SK-N-SH (cell line): ENCODE data around the gene TSPAN13. TPM values are rescaled to one million over a fixed set of nuclear protein-coding genes. Genes with fewer than 3 reads are reported as not detected.

Source experiments
- CTCF ChIA-PET: fragments of 300-600, 350-600 bp; formaldehyde crosslinking; extraction: SDS; loops from one replicate; lab custom pipeline; 2021; lab: Yijun Ruan, JAX
- POLR2A ChIA-PET: fragments of 350-600 bp; sonication (Branson Sonifier 250); formaldehyde crosslinking; extraction: SDS; loops from one replicate; lab custom pipeline; 2020; ENCODE audit warnings: antibody characterized with exemption, inconsistent platforms; lab: Yijun Ruan, JAX
- DNase-seq: peaks from one replicate; pipeline ENCODE4 v3.0.0; 2012
- H2AFZ ChIP-seq: fragments of 200-600 bp; sonication (generic); 2 replicates; pipeline ENCODE4 v1.8.1; 2016; ENCODE audit warnings: antibody characterized with exemption, mild to moderate bottlenecking, low read depth
- H3F3A ChIP-seq: fragments of 200-600 bp; sonication (generic); replicated peaks from 2 replicates; pipeline ENCODE3; 2016; ENCODE audit warnings: antibody characterized with exemption, mild to moderate bottlenecking; ENCODE audit not compliant: insufficient read depth
- H3K27ac ChIP-seq, 2 experiments: fragments of 200-500 bp in 1 of 2; fragments of 200-600 bp in 1 of 2; sonication (Bioruptor generic) in 1 of 2; sonication (generic), shearing (Covaris generic) in 1 of 2; 2 replicates each; pipeline versions ENCODE4 v1.5.1 to v1.6.1; 2014 to 2016; ENCODE audit warnings: low read depth in 2 of 2, inconsistent platforms in 1 of 2, low read length in 1 of 2, mild to moderate bottlenecking in 1 of 2, mixed read lengths in 1 of 2
- H3K27me3 ChIP-seq: fragments of 200-600 bp; sonication (generic), shearing (Covaris generic); 2 replicates; pipeline ENCODE4 v1.6.1; 2016; ENCODE audit warnings: mixed run types; ENCODE audit not compliant: insufficient read depth
- H3K36me3 ChIP-seq, 2 experiments: fragments of 200-500 bp in 1 of 2; fragments of 200-600 bp in 1 of 2; sonication (Bioruptor generic) in 1 of 2; sonication (generic) in 1 of 2; replicated peaks in 1 of 2; 2 replicates each; pipeline versions ENCODE3 to v1.5.1; 2014 to 2016; ENCODE audit warnings: low read length in 1 of 2, mild to moderate bottlenecking in 1 of 2; ENCODE audit not compliant: insufficient read depth in 2 of 2, control insufficient read depth in 1 of 2
- H3K4me1 ChIP-seq, 2 experiments: fragments of 200-500 bp in 1 of 2; fragments of 200-600 bp in 1 of 2; sonication (Bioruptor generic) in 1 of 2; sonication (generic), shearing (Covaris generic) in 1 of 2; 2 replicates each; pipeline versions ENCODE4 v1.5.1 to v1.6.1; 2014 to 2016; ENCODE audit warnings: low read depth in 1 of 2, low read length in 1 of 2, mixed run types in 1 of 2; ENCODE audit not compliant: insufficient read depth in 2 of 2, control insufficient read depth in 1 of 2
- H3K4me2 ChIP-seq: fragments of 200-600 bp; sonication (generic), shearing (Covaris generic); 2 replicates; pipeline ENCODE4 v1.6.1; 2017; ENCODE audit warnings: mixed run types
- H3K4me3 ChIP-seq, 2 experiments: fragments of 200-500 bp in 1 of 2; fragments of 200-600 bp in 1 of 2; sonication (Bioruptor generic) in 1 of 2; sonication (generic), shearing (Covaris generic) in 1 of 2; 2 replicates each; pipeline versions ENCODE4 v1.5.1 to v1.8.1; 2014 to 2016; ENCODE audit warnings: low read depth in 2 of 2, inconsistent platforms in 1 of 2, low read length in 1 of 2, mild to moderate bottlenecking in 1 of 2, mixed read lengths in 1 of 2, moderate library complexity in 1 of 2
- H3K79me2 ChIP-seq: fragments of 200-600 bp; sonication (generic); 2 replicates; pipeline ENCODE4 v1.8.1; 2017; ENCODE audit warnings: mild to moderate bottlenecking; ENCODE audit not compliant: insufficient read depth
- H3K9ac ChIP-seq: fragments of 200-600 bp; sonication (generic); 2 replicates; pipeline ENCODE4 v1.6.1; 2017; ENCODE audit warnings: mixed run types
- H3K9me2 ChIP-seq: fragments of 200-600 bp; sonication (generic); 2 replicates; pipeline ENCODE4 v1.6.1; 2017; ENCODE audit warnings: mixed run types
- H3K9me3 ChIP-seq: fragments of 200-600 bp; sonication (generic); 2 replicates; pipeline ENCODE4 v1.6.1; 2017; ENCODE audit warnings: mixed run types, mild to moderate bottlenecking, moderate library complexity
- H4K20me1 ChIP-seq: fragments of 200-600 bp; sonication (generic); 2 replicates; pipeline ENCODE4 v1.6.1; 2017; ENCODE audit warnings: mild to moderate bottlenecking, mixed run types; ENCODE audit not compliant: insufficient read depth
- FOXJ3 ChIP-seq: sonication (generic); formaldehyde crosslinking; IDR thresholded peaks from 2 replicates; pipeline ENCODE4 v1.5.1; 2020; ENCODE audit warnings: mild to moderate bottlenecking, missing genetic modification reagents
- GATA2 ChIP-seq: sonication (generic); formaldehyde crosslinking; IDR thresholded peaks from 2 replicates; pipeline ENCODE4 v1.5.0; 2020; ENCODE audit warnings: mild to moderate bottlenecking, missing genetic modification reagents
- IRF3 ChIP-seq: fragments of 150-350 bp; IDR thresholded peaks from 2 replicates; pipeline ENCODE4 v1.6.1; 2016; ENCODE audit warnings: mild to moderate bottlenecking, low read depth, low read length
- JUND ChIP-seq: IDR thresholded peaks from 2 replicates; pipeline ENCODE4 v1.4.0; 2012
- MXI1 ChIP-seq: IDR thresholded peaks from 2 replicates; pipeline ENCODE4 v1.6.1; 2012; ENCODE audit warnings: mild to moderate bottlenecking, low read depth, low read length, improper control_type of control experiment
- NFIC ChIP-seq: IDR thresholded peaks from 2 replicates; pipeline ENCODE4 v1.4.0; 2012; ENCODE audit warnings: borderline replicate concordance
- NRF1 ChIP-seq: IDR thresholded peaks from 2 replicates; pipeline ENCODE4 v1.6.1; 2012; ENCODE audit warnings: low read depth, mild to moderate bottlenecking, low read length
- RCOR1 ChIP-seq: fragments of 150-350 bp; IDR thresholded peaks from 2 replicates; pipeline ENCODE4 v1.6.1; 2017; ENCODE audit warnings: antibody characterized with exemption, low read length
- RFX5 ChIP-seq: IDR thresholded peaks from 2 replicates; pipeline ENCODE4 v1.6.1; 2012; ENCODE audit warnings: mild to moderate bottlenecking, improper control_type of control experiment, low read length
- RXRA ChIP-seq: IDR thresholded peaks from 2 replicates; pipeline ENCODE4 v1.4.0; 2012; ENCODE audit warnings: low read depth, mild to moderate bottlenecking, borderline replicate concordance
- TAF1 ChIP-seq: IDR thresholded peaks from 2 replicates; pipeline ENCODE4 v1.6.1; 2012; ENCODE audit warnings: low read depth, mild to moderate bottlenecking, low read length, moderate library complexity, borderline replicate concordance
- USF1 ChIP-seq: IDR thresholded peaks from 2 replicates; pipeline ENCODE4 v1.4.0; 2012; ENCODE audit warnings: low read depth, borderline replicate concordance
- WGBS: methylation state at CpG from one replicate; pipeline ENCODE4 v1.1.6; 2017; ENCODE audit warnings: low lambda C conversion rate; 5-methylcytosine and 5-hydroxymethylcytosine counted together
- polyA plus RNA-seq, 3 experiments: library from polyadenylated mRNA; depleted of rRNA; stranded (reverse); fragments of >200 nt; gene quantifications; 2 replicates each; pipeline ENCODE4 v1.2.3, GENCODE V29; 2012
- TF ChIP-seq, protein P1 (sequence below): fragments of 200-600 bp; sonication (generic); IDR thresholded peaks from 2 replicates; pipeline ENCODE4 v1.6.1; 2017; ENCODE audit warnings: antibody characterized with exemption, mild to moderate bottlenecking, moderate library complexity
- TF ChIP-seq, protein P2 (sequence below): IDR thresholded peaks from 2 replicates; pipeline ENCODE4 v1.4.0; 2012; ENCODE audit warnings: low read depth, borderline replicate concordance

Gene TSPAN13
- polyA plus RNA-seq, 1 of the 3 experiments (the other 2 are of a cell fraction): 0.26 TPM

DNA sequence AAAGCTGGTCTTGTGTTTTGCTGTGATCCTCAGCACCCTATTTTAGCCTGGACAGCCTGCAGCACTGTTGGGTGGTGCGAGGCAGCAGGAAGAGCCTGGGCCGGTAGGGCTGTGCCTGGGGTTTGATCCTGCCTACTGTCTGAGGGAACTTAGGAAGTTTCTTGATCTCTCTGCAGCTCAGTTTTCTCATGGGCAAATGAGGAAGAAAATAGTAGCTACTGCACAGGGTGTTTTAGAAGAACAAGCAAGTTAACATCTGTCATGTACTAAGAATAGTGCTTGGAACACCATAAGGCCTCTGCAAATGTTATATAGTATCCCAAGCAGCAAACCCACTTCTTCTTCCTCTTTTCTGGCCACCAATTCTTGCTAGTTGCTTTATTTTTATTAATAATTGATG is 63.3 kb downstream of the TSPAN13 start:
- Histone ChIP-seq H3K4me1 (no peaks in the 10 kb centered on the region; a peak in 1 of 4 replicates), H3K27ac (no peak overlapping the region)
- POLR2A ChIA-PET: no interaction called here
- no peak for TF ChIP-seq IRF3
- TF ChIP-seq, protein P1, sequence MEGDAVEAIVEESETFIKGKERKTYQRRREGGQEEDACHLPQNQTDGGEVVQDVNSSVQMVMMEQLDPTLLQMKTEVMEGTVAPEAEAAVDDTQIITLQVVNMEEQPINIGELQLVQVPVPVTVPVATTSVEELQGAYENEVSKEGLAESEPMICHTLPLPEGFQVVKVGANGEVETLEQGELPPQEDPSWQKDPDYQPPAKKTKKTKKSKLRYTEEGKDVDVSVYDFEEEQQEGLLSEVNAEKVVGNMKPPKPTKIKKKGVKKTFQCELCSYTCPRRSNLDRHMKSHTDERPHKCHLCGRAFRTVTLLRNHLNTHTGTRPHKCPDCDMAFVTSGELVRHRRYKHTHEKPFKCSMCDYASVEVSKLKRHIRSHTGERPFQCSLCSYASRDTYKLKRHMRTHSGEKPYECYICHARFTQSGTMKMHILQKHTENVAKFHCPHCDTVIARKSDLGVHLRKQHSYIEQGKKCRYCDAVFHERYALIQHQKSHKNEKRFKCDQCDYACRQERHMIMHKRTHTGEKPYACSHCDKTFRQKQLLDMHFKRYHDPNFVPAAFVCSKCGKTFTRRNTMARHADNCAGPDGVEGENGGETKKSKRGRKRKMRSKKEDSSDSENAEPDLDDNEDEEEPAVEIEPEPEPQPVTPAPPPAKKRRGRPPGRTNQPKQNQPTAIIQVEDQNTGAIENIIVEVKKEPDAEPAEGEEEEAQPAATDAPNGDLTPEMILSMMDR: no peak
- TF ChIP-seq NFIC: no peak
- no peak for TF ChIP-seq RXRA
- no peak for TF ChIP-seq USF1
- no peak for TF ChIP-seq GATA2 (CRISPR knock-in tag)
- TF ChIP-seq NRF1: no peak
- no peak for TF ChIP-seq MXI1
- TF ChIP-seq, protein P2, sequence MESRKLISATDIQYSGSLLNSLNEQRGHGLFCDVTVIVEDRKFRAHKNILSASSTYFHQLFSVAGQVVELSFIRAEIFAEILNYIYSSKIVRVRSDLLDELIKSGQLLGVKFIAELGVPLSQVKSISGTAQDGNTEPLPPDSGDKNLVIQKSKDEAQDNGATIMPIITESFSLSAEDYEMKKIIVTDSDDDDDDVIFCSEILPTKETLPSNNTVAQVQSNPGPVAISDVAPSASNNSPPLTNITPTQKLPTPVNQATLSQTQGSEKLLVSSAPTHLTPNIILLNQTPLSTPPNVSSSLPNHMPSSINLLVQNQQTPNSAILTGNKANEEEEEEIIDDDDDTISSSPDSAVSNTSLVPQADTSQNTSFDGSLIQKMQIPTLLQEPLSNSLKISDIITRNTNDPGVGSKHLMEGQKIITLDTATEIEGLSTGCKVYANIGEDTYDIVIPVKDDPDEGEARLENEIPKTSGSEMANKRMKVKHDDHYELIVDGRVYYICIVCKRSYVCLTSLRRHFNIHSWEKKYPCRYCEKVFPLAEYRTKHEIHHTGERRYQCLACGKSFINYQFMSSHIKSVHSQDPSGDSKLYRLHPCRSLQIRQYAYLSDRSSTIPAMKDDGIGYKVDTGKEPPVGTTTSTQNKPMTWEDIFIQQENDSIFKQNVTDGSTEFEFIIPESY: no peak
- TF ChIP-seq JUND: no peak
- no peak for TF ChIP-seq TAF1
- TF ChIP-seq RCOR1: no peak
- TF ChIP-seq FOXJ3 (CRISPR knock-in tag): no peak
- TF ChIP-seq RFX5: no peak
- TF ChIP-seq, all 33 proteins: peak for 0
- Histone ChIP-seq H3K4me2 (no peak overlapping the region), H3K9ac (no peak overlapping the region), H3K9me2 (no peaks in the 10 kb centered on the region), H3K4me3 (no peak overlapping the region), H3K79me2 (no peaks in the 10 kb centered on the region), H2AFZ (no peak overlapping the region), H4K20me1 (no peaks in the 10 kb centered on the region), H3K27me3 (peaks cover 15% of the 10 kb centered on the region; the same call in 1 of the 2 replicates), H3F3A (no peaks in the 10 kb centered on the region), H3K36me3 (no peaks in the 10 kb centered on the region), H3K9me3 (no peaks in the 10 kb centered on the region)
- 38% methylated on average over 2 of the region's 2 CpGs for WGBS
- no peak for DNase-seq
- CTCF ChIA-PET: interaction anchor here (1.2 to 2.8 kb wide), 3 partner anchors 16 to 23 kb away, joined by 3 to 16 read pairs (median 3); no protein-coding TSS in a partner anchor
